Measurements from ENCODE around the gene METAP1D.

The METAP1D gene

GRCh38 chr2:172091761-172092566 is 92.2 kb downstream of the METAP1D start:
- no peak for DNase-seq (ENCODE audit: low spot score)

- DNase-seq (ENCODE audit: low spot score): no peak
These were observed 93.1 kb downstream of the METAP1D start for GRCh38 chr2:172092716-172093415.

- DNase-seq (ENCODE audit: low spot score): no peak
These were observed 93.9 kb downstream of the METAP1D start for GRCh38 chr2:172093416-172094293.

- no peak for DNase-seq (ENCODE audit: low spot score)
These were observed 94.8 kb downstream of the METAP1D start for GRCh38 chr2:172094294-172095145.

- no peak for DNase-seq (ENCODE audit: low spot score)
These were observed 95.6 kb downstream of the METAP1D start for GRCh38 chr2:172095146-172095904.

GRCh38 chr2:172095905-172096625 is 96.3 kb downstream of the METAP1D start:
- DNase-seq (ENCODE audit: low spot score): no peak

GRCh38 chr2:172096626-172097547 is 97.1 kb downstream of the METAP1D start:
- no peak for DNase-seq (ENCODE audit: low spot score)

- DNase-seq (ENCODE audit: low spot score): no peak
These were observed 97.9 kb downstream of the METAP1D start for GRCh38 chr2:172097557-172098131.

- DNase-seq (ENCODE audit: low spot score): no peak
These were observed 98.5 kb downstream of the METAP1D start for GRCh38 chr2:172098287-172098649.

GRCh38 chr2:172098650-172099471 is 99.1 kb downstream of the METAP1D start:
- DNase-seq (ENCODE audit: low spot score): no peak

- DNase-seq (ENCODE audit: low spot score): no peak
These were observed 99.8 kb downstream of the METAP1D start for GRCh38 chr2:172099472-172100079.

GRCh38 chr2:172100080-172100934 is 100.6 kb downstream of the METAP1D start:
- no peak for DNase-seq (ENCODE audit: low spot score)

- no peak for DNase-seq (ENCODE audit: low spot score)
These were observed 101.4 kb downstream of the METAP1D start for GRCh38 chr2:172100935-172101820.

GRCh38 chr2:172101821-172102390 is 102.2 kb downstream of the METAP1D start:
- DNase-seq (ENCODE audit: low spot score): no peak

All from NAMALWA (cell line).